ENCODE results near the gene GPR15. TPM values are rescaled to one million over a fixed set of nuclear protein-coding genes. Genes with fewer than 3 reads are reported as not detected.

The GPR15 gene
- total RNA-seq, 1 donor from 2014 or later: not detected

GRCh38 chr3:98501270-98501669, 30.5 kb upstream of the GPR15 start:
- H3K27me3 Mint-ChIP-seq (ENCODE audit: unreplicated experiment): peaks cover 3% of the 10 kb centered on the region
- no peak for DNase-seq (ENCODE audit: low spot score)
- no peak overlapping the region for H3K4me3 Mint-ChIP-seq (ENCODE audit: unreplicated experiment)
- no peaks in the 10 kb centered on the region for H3K9me3 Mint-ChIP-seq (ENCODE audit: unreplicated experiment)
- H3K36me3 Mint-ChIP-seq (ENCODE audit: low read depth, unreplicated experiment): peaks cover 3% of the 10 kb centered on the region
- H3K4me1 Mint-ChIP-seq (ENCODE audit: unreplicated experiment): no peaks in the 10 kb centered on the region
- TF ChIP-seq CTCF (IDR thresholded peaks at IDR 0.05; ENCODE audit: unreplicated experiment): no peak
- H3K27ac Mint-ChIP-seq (ENCODE audit: unreplicated experiment): no peak overlapping the region

- H3K36me3 Mint-ChIP-seq (ENCODE audit: low read depth, unreplicated experiment): peaks cover 3% of the 10 kb centered on the region
- H3K4me3 Mint-ChIP-seq (ENCODE audit: unreplicated experiment): no peak overlapping the region
- no peak overlapping the region for H3K27ac Mint-ChIP-seq (ENCODE audit: unreplicated experiment)
- H3K4me1 Mint-ChIP-seq (ENCODE audit: unreplicated experiment): no peaks in the 10 kb centered on the region
- H3K27me3 Mint-ChIP-seq (ENCODE audit: unreplicated experiment): peaks cover 3% of the 10 kb centered on the region
- no peak for DNase-seq (ENCODE audit: low spot score)
- H3K9me3 Mint-ChIP-seq (ENCODE audit: unreplicated experiment): no peaks in the 10 kb centered on the region
- no peak for TF ChIP-seq CTCF (IDR thresholded peaks at IDR 0.05; ENCODE audit: unreplicated experiment)
Observed at GRCh38 chr3:98501863-98502576, 29.8 kb upstream of the GPR15 start.

GRCh38 chr3:98504539-98504938, 27.2 kb upstream of the GPR15 start:
- Mint-ChIP-seq H3K4me1 (ENCODE audit: unreplicated experiment) (no peaks in the 10 kb centered on the region), H3K36me3 (ENCODE audit: low read depth, unreplicated experiment) (peaks cover 3% of the 10 kb centered on the region), H3K27ac (ENCODE audit: unreplicated experiment) (no peak overlapping the region), H3K27me3 (ENCODE audit: unreplicated experiment) (peaks cover 3% of the 10 kb centered on the region), H3K4me3 (ENCODE audit: unreplicated experiment) (no peak overlapping the region), H3K9me3 (ENCODE audit: unreplicated experiment) (no peaks in the 10 kb centered on the region)
- no peak for DNase-seq (ENCODE audit: low spot score)
- TF ChIP-seq CTCF (IDR thresholded peaks at IDR 0.05; ENCODE audit: unreplicated experiment): no peak

- Mint-ChIP-seq H3K9me3 (ENCODE audit: unreplicated experiment) (no peaks in the 10 kb centered on the region), H3K27ac (ENCODE audit: unreplicated experiment) (no peak overlapping the region), H3K4me1 (ENCODE audit: unreplicated experiment) (no peaks in the 10 kb centered on the region), H3K36me3 (ENCODE audit: low read depth, unreplicated experiment) (peaks cover 3% of the 10 kb centered on the region), H3K27me3 (ENCODE audit: unreplicated experiment) (peaks cover 3% of the 10 kb centered on the region), H3K4me3 (ENCODE audit: unreplicated experiment) (no peak overlapping the region)
- TF ChIP-seq CTCF (IDR thresholded peaks at IDR 0.05; ENCODE audit: unreplicated experiment): no peak
- no peak for DNase-seq (ENCODE audit: low spot score)
Observed at GRCh38 chr3:98508582-98508981, 23.2 kb upstream of the GPR15 start.

- Mint-ChIP-seq H3K27me3 (ENCODE audit: unreplicated experiment) (no peaks in the 10 kb centered on the region), H3K9me3 (ENCODE audit: unreplicated experiment) (no peaks in the 10 kb centered on the region), H3K4me1 (ENCODE audit: unreplicated experiment) (no peaks in the 10 kb centered on the region), H3K36me3 (ENCODE audit: low read depth, unreplicated experiment) (peaks cover 8% of the 10 kb centered on the region), H3K4me3 (ENCODE audit: unreplicated experiment) (no peak overlapping the region), H3K27ac (ENCODE audit: unreplicated experiment) (no peak overlapping the region)
- TF ChIP-seq CTCF (IDR thresholded peaks at IDR 0.05; ENCODE audit: unreplicated experiment): no peak
- DNase-seq (ENCODE audit: low spot score): no peak
Observed at GRCh38 chr3:98512576-98512975, 19.2 kb upstream of the GPR15 start.

Measured in endothelial cell (in vitro differentiated cells).